CD4-positive, alpha-beta T cell treated with Interleukin-21 for 1 hour (primary cell): ENCODE data around the gene EPC2.
"Not testable (repeated sequence)": the region's sequence is repeated elsewhere in the genome, so short reads cannot be mapped to it uniquely, and the experiment has no call there.

Experiments
- DNase-seq: peaks from one replicate; pipeline ENCODE4 v3.0.0-alpha.2; 2020

The EPC2 gene

DNA sequence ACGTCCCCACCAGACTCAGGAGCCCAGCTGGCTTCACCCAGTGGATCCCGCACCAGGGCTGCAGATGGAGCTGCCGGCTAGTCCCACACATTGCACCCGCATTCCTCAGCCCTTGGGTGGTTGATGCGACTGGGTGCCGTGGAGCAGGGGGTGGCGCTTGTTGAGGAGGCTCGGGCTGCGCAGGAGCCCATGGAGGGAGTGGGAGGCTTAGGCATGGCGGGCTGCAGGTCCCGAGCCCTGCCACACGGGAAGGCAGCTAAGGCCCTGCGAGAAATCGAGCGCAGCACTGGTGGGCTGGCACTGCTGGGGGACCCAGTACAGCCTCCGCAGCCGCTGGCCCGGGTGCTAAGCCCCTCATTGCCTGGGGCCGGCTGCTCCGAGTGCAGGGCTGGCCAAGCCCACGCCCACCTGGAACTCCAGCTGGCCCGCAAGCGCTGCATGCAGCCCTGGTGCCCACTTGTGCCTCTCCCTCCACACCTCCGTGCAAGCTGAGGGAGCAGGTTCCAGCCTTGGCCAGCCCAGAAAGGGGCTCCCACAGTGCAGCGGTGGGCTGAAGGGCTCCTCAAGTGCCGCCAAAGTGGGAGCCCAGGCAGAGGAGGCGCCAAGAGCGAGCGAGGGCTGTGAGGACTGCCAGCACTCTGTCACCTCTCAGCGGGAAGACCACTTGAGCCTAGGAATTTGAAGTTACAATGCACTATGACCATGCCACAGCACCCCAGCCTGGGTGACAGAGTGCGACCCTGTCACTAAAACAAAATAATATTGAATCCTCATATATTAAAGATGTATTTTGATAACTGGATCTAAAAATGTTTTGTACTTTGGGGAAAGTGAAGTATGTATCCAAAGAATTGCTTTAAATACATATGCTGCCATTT lies 34.0 kb downstream of the EPC2 start:
- DNase-seq, result not testable (repeated sequence)

DNA sequence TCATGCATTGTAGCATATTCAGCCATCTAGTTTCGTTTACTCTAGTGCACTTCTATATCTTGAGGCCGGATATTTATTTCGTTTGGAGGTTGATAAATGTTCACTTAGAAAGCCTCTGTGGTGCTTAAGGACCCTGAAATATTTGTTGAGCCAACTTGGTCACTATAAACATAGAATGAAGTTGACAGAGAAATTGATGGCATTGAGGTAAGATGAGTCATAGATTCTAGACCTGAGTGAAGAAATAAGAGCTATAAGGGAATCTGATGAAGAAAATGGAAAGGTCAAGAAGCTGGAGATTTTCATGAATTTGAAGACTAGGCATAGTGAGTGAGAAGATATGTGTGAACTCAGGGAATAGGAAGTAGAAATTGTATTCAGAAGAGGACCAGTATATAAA lies 35.9 kb downstream of the EPC2 start:
- DNase-seq, result no peak

DNA sequence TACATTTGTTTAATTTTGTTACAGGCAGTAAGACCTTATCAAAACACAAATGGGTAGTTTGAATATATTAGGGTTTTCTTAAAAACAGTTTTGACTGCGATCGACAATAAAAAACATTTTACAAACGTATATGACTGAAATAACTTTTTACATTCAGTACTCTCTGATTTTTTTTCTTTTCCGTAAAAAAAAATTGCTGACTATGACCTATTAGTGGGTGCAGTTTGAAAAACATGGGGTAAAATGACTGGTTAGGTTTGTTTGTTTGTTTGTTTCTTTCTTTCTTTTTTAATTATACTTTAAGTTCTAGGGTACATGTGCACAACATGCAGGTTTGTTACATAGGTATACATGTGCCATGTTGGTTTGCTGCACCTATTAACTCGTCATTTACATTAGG lies 36.9 kb downstream of the EPC2 start:
- DNase-seq, result no peak

DNA sequence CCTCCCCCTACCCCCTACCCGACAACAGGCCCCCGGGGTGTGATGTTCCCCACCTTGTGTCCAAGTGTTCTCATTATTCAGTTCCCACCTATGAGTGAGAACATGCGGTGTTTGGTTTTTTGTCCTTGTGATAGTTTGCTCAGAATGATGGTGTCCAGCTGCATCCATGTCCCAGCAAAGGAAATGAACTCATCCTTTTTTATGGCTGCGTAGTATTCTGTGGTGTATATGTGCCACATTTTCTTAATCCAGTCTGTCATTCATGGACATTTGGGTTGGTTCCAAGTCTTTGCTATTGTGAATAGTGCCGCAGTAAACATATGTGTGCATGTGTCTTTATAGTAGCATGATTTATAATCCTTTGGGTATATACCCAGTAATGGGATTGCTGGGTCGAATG lies 37.3 kb downstream of the EPC2 start:
- not testable (repeated sequence) for DNase-seq

DNA sequence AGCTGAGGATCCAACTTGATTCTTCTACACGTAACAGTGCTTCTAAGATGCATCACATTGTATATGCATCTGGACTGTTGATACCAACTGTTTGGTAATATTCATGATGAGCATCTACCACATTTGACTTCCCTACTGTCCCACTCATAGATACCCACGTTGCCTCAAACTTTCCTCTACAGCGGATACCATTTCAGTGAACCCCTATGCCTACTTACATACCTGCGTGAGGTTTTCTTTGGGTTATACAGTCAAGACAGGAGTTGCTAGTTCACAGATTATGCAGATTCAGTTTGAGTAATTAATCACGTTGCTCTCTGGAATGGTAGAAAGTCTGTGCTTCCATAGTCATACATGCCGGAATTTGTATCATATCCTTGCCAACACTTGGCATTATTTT lies 40.0 kb downstream of the EPC2 start:
- DNase-seq, result no peak

DNA sequence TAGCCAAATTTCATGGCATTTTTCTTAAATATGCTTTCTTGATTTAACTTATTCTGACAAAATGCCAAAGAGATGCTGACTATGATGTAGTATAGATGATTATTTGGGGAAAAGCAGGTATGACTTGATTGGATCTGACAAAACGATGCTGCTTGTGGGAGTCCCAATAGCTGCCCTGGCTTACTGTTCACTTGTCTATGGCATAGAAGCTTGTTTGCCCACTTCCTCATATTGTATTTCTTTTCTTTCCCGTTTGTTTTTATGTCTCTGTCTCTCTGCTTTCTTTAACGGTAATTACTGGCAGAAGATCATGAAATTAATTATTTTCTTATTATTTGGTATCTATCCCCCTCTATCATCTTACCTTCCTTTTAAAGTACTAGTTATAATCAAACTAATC lies 43.0 kb downstream of the EPC2 start:
- no peak for DNase-seq

DNA sequence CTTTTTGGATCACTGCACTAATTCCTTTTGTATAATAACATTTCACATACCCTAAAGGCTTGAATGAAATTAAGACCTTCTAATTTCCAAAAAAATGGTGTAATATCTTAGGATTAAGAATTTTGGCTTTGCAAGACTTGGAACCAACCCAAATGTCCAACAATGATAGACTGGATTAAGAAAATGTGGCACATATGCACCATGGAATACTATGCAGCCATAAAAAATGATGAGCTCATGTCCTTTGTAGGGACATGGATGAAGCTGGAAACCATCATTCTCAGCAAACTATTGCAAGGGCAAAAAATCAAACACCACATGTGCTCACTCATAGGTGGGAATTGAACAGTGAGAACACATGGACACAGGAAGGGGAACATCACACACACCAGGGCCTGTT lies 43.5 kb downstream of the EPC2 start:
- DNase-seq, result not testable (repeated sequence)

DNA sequence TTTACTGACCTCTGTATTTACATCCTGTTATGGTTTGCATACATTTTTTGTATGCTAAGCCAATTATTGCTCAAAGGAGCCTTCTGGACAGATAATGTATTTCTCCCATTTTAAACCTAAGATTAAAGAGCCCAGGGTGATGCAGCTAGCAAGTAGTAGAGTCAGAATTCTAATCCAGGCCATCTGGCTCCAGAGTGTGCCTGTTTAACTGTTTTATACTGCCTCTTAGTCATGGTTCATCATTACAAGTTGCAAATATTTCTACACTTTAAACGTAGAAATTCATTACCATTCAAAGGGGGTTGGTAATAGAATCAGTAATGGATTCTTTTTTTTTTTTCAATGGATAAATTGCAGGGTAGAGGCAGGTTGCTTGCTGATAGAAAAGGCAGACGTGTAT lies 52.4 kb downstream of the EPC2 start:
- DNase-seq, result no peak

DNA sequence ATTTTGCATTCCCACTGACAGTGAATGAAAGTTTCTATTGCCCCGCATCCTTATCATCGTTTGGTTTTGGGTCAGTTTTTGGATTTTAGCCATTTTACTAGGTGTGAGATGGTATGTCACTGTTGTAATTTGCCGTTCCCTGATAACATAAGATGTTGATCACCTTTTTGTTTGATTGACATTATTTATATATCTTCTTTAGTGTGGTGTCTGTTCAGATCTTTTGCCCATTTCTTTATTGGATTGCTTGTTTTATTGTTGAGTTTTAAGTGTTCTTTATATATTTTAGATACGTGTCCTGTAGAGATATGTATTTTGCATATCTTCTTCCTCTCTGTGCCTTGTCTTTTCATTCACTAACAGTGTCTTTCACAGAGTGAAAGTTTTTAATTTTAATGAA lies 55.3 kb downstream of the EPC2 start:
- no peak for DNase-seq

DNA sequence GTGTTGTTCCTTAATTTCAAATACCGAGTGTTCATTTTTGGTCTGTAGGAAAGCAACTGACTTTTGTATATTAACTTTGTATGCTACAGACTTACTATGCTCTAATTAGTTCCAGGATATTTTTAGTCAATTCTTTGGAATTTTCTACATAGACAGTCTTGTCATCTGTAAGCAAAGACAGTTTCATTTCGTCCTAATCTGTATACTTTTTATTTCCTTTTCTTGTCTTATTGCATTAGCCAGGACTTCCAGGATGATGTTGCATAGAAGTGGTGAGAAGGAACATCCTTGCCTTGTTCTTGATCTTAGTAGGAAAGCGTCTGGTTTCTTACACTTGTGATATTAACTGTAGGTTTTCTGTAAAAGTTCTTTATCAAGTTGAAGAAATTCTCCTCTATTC lies 56.5 kb downstream of the EPC2 start:
- no peak for DNase-seq

DNA sequence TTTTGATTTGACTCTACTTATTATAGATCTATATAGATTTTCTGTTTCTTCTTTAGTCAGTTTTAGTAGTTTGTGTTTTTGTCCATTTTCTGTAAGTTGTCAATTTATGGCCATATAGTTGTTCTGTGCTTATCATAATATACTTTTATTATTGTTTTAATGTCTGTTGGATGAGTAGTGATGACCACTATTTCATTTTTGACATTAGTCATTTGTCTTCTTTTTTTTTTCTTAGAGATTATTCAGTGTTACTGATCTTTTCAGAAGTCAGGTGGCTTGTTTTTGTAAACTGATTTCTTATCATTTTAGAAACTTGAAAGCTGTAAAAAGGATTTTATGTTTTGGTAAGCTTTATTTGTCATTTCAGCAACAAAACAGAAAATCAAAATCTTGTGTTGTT lies 57.3 kb downstream of the EPC2 start:
- no peak for DNase-seq

DNA sequence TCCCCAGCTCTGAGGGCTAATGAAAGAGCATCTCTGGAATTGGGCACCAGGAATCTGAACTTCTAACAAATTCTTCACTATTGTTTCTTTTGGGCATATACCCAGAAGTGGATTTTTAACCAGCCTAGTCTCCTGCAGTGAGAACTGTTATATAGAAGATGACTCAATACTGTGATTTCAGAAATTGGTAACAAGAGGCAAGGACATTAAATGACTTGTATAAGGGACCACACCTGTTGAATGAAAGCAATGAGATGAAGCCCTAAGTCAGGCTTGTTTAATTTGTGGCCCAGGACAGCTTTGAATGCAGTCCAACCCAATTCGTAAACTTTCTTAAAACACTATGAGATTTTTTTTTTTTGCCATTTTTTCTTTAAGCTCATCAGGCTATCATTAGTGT lies 57.9 kb downstream of the EPC2 start:
- no peak for DNase-seq

DNA sequence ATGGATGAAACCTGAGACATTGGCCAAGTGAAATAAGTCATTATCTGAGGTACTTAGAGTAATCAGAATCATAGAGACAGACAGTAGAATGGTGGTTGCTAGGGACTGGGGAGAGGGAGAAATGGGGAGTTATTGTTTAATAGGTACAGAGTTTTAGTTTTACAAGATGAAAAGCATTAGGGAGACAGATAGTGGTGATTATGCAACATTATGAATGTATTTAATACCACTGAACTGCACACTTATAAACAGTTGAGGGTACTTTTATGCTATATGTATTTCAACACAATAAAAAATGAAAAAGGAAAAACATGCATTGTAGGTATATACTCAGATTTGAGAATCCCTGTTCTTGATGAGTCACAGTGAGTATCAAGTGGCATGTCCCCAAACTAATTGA lies 59.7 kb downstream of the EPC2 start:
- DNase-seq, result no peak

DNA sequence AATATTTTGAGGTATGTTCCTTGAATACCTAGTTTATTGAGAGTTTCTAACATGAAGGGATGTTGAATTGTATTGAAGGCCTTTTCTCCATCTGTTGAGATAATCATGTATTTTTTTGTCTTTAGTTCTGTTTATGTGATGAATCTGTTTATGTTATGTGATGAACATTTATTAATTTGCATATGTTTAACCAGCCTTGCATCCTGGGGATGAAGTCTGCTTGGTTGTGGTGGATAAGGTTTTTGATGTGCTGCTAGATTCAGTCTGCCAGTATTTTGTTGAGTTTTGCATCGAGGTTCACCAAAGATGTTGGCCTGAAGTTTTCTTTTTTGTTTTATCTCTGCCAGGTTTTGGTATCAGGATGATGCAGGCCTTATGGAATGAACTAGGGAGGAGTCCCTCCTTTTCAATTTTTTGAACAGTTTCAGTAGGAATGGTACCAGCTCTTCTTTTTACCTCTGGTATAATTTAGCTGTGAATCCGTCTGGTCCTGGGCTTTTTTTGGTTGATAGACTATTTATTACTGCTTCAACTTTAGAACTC lies 71.9 kb downstream of the EPC2 start:
- DNase-seq, result no peak

DNA sequence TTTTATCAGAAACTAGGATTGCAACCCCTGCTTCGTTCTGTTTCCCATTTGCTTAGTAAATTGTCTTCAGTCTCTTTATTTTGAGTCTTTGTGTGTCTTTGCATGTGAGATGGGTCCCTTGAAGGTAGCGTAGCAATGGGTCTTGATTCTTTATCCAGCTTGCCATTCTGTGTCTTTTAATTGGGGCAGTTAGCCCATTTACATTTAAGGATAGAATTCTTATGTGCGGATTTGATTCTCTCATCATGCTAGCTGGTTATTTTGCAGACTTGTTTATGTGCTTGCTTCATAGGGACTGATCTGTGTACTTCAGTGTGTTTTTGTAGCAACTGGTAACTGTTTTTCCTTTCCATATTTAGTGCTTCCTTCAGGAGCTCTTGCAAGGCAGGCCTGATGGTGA lies 73.5 kb downstream of the EPC2 start:
- no peak for DNase-seq

DNA sequence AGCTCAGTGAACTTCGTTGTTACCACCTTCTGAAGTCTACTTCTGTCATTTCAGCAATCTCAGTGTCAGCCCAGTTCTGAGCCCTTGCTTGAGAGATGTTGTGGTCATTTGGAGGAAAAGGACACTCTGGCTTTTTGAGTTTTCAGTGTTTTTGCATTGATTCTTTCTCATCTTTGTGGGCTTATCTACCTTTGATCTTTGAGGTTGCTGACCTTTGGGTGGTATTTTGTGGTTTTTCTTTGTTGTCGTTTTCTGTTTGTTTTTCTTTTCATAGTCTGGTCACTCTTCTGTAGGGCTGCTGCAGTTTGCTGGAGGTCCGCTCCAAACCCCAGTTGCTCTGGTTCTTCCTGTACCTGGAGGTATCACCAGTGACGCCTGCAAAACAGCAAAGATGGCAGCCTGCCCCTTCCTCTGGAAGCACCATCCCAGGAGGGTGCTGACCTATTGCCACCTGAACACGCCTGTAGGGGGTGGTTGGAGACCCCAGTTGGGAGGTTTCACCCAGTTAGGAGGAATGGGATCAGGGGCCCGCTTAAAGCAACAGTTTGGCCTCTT lies 74.7 kb downstream of the EPC2 start:
- no peak for DNase-seq

DNA sequence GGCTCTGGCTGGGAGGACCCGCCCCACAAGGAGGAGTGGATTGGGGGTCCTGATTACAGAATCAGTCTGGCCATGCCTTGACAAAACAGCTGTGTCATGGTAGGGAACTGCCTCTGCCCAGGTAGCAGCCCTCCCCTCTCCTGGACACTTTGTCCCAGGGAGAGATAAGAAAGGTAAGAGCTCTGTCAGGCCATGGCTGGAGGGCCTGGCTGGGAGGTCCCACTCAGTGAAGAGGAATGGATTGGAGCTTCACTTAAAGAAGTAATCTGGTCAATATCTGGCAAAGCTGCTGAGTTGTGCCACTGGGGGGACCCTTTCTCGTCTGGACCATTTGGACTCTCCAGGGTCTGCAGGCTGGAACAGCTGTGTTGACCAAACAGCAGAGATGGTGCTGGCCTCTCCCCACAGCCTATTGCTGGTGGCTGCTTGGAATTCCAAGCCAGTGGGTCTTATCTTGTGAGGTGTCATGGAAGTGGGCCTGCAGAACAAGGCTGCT lies 75.4 kb downstream of the EPC2 start:
- no peak for DNase-seq

DNA sequence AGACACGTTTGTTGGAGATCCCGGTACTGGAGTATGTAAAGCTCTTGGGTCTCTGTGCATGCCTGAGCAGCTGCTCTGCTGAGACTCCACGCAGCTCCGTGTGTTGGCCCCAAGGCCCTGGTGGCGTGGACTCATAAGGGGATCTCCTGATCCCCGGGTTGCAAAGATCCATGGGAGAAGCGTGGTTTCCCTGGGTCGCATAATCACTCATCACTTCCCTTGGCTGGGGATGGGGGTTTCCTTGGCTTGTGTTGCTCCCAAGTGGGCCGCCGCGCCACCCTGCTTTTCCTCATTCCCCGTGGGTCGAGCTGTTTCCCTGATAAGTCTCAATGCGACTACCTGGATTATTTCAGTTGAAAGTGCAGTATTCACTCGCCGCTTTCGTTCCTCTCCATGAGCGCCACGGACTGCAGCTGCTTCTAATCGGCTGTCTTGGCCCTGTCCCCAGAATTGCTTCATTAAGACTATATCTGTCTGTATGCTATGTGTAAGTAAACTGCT lies 76.0 kb downstream of the EPC2 start:
- no peak for DNase-seq

DNA sequence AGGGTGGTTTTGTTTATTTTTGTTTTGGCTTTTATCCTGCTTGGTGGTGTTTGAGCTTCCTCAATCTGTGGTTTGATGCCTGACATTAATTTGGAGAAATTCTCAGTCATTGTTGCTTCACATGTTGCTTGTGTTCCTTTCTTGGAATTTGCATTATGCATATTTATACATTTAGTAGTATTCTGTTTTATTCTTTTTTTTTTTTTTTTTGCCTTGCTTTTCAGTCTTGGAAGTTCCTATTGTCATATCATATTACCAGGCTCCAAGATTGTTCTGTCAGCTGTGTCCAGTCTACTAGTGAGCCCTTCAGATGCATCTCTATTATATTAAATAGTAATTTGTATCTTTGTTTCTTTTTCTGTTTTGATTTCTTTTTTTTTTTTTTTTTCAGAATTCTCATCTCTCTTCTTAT lies 77.0 kb downstream of the EPC2 start:
- DNase-seq, result no peak

DNA sequence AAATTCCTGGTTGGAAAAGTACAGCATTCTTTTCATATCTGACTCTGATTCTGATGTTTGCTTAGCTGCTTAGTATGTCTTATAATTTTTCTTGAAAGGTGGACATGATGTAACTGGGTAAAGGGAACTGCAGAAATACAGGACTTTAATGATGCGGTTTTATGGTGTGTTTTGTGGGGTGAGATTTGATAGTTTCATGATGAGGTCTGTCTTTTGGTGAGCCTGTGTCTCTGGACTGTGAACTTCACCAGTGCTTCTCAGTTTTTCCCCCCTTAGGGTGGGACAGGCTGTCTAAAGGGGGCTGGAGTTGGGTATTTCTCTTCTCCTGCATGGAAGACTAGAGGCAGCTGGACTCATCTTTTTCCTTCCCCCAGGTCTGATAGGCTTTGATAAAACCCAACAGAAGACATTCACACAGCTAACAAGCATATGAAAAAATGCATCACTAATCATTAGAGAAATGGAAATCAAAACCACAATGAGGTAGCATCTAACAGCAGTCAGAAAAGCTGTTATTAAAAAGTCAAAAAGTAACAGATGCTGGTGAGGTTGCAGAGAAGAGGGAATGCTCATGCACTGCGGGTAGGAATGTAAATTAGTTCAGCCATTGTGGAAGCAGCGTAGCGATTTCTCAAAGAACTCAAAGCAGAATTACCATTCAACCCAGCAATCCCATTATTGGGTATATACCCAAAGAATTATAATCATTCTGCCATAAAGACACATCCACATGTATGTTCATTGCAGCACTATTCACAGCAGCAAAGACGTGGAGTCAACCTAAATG lies 77.6 kb downstream of the EPC2 start:
- no peak for DNase-seq

DNA sequence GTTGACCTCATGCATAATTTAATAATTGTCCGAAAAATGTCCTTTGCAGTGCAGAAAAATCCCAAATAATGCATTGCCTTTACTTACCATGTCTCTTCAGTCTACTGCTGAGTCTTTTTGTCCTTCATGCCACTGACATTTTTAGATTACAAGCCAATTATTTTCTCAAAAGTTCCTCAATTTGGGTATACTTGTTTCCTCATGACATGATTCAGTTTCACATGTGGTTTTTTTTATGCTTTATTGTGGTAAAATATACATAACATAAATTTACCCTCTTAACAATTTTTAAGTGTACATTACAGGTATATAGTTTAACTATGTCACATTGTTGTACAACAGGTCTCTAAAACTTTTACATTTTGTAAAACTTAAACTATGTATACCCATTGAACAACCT lies 81.0 kb downstream of the EPC2 start:
- DNase-seq, result no peak

DNA sequence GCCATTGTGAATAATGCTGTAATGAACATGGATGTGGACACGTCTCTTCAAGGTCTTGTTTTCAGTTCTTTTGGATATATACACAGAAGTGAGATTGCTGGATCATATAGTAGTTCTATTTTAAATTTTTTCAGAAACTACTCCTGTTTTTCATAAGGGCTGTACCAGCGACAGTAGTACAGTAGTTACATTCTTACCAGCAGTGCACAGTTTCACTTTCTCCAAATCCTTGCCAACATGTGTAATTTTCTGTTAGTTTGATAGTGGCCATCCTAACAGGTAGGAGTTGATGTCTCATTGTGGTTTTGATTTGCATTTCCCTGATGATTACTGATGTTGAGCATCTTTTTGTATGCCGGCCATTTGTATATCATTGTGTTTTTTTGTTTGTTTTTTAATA lies 81.7 kb downstream of the EPC2 start:
- DNase-seq, result no peak

DNA sequence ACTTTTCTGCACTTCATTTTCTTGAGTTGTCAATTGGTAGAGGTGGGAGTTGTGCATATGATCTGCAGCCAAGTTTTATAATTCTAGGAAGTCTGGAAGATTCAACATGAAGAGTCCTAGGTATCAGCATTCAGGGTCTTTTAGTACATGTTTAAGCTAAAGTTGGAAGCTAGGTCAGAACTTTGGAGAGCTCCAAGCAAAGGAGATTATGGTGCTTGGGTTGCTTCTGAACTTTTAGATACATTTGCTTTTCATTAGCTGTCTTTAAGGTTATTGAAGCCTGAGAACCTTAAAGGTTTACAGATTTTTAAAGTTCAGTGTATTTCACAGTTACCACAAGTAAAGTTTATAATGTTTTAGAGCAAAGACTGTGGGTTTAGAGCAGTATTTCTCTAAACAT lies 85.5 kb downstream of the EPC2 start:
- DNase-seq, result no peak
